Adrenal gland (tissue), 5 donors: ENCODE data around the gene KPNA3.

Experiments used
- POLR2A ChIP-seq, 2 donors: fragments of 450-650 bp; IDR thresholded peaks; one replicate each; pipeline ENCODE4 v1.6.1; 2017; ENCODE audit warnings: antibody characterized with exemption in 2 of 2, mild to moderate bottlenecking in 2 of 2, moderate library complexity in 1 of 2
- TF ChIP-seq, protein P1 (sequence below), 6 experiments: fragments of 450-650 bp in 4 of 6; fragments of 200-600 bp in 2 of 6; sonication (generic) in 1 of 6; IDR thresholded peaks; 1 replicate in 5 of 6; 2 replicates in 1 of 6; pipeline versions ENCODE4 v1.5.1 to v1.8.0; 2016 to 2021; ENCODE audit warnings: antibody characterized with exemption in 6 of 6, mild to moderate bottlenecking in 2 of 6, moderate library complexity in 1 of 6
- donor health status: DM: no; HTN: no; CAD: no.

GRCh38 chr13:49791711-49792549 is 552 bp downstream of the KPNA3 start:
- TF ChIP-seq, protein P1, sequence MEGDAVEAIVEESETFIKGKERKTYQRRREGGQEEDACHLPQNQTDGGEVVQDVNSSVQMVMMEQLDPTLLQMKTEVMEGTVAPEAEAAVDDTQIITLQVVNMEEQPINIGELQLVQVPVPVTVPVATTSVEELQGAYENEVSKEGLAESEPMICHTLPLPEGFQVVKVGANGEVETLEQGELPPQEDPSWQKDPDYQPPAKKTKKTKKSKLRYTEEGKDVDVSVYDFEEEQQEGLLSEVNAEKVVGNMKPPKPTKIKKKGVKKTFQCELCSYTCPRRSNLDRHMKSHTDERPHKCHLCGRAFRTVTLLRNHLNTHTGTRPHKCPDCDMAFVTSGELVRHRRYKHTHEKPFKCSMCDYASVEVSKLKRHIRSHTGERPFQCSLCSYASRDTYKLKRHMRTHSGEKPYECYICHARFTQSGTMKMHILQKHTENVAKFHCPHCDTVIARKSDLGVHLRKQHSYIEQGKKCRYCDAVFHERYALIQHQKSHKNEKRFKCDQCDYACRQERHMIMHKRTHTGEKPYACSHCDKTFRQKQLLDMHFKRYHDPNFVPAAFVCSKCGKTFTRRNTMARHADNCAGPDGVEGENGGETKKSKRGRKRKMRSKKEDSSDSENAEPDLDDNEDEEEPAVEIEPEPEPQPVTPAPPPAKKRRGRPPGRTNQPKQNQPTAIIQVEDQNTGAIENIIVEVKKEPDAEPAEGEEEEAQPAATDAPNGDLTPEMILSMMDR (IDR thresholded peaks at IDR 0.05), result no peak
- TF ChIP-seq POLR2A (IDR thresholded peaks at IDR 0.05), result no peak
